GM12801 (cell line): Measurements from ENCODE around the gene PLCB1.

Experiments
- CTCF ChIP-seq: IDR thresholded peaks from one replicate; pipeline ENCODE4 v1.5.1; 2011; ENCODE audit warnings: control low read depth; ENCODE audit not compliant: insufficient read length; ENCODE audit errors: extremely low read depth

The PLCB1 gene

GRCh38 chr20:8389381-8390036 lies 257.4 kb downstream of the PLCB1 start:
- TF ChIP-seq CTCF, result no peak

DNA sequence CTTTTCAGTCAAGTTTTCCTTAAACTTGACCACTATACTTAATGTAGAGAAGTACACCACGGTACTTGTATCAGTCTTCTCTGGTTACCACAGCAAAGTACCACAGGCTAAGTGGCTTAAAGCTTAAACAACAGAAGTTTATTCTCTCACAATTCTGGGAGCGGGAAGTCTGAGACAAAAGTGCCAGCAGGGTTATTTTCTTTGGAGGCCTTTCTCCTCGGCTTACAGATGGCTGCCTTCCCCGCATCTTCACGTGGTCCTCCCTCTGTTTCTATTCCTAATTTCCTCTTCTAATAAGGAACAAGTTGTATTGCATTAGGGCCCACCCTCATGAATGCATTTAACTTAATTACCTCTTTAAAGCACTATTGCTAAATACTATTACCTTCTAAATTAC lies 258.0 kb downstream of the PLCB1 start:
- TF ChIP-seq CTCF, result no peak

DNA sequence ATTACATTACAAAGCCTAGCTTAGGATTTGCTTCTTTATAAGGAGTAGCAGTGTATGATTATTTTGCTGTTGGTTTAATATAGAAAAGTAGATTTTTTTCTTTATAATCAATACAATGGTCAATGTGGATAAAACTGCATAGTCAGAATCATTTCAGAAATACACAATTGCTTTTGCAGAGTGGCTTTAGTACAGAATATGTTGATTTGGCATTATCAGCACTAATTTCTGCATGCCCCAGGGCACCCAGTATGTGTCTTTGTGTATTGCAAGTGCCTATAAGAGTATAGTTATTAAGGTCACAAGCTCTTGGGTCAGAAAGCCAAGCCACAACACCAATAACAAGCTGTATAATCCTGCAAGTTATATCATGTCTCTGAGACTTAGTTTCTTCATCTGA lies 258.4 kb downstream of the PLCB1 start:
- TF ChIP-seq CTCF, result no peak

DNA sequence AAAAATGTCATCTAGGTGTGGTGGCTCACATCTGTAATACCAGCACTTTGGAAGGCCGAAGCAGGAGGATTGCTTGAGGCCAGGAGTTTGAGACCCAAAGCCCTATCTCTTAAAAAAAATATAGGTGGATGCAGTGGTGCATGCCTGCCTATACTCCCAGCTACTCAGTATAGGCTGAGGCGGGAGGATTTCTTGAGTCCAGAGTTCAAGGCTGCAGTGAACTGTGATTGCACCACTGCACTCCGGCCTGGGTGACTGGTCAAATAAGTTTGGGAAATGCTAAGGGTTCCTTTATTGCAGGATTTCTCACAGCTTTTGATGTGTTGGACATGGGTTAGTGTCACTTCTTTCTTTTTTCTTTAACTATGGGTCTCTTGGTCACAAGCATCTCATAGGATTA lies 261.3 kb downstream of the PLCB1 start:
- TF ChIP-seq CTCF, result no peak

GRCh38 chr20:8394308-8394945 lies 262.4 kb downstream of the PLCB1 start:
- no peak for TF ChIP-seq CTCF

GRCh38 chr20:8395956-8396355 lies 263.9 kb downstream of the PLCB1 start:
- TF ChIP-seq CTCF, result no peak

DNA sequence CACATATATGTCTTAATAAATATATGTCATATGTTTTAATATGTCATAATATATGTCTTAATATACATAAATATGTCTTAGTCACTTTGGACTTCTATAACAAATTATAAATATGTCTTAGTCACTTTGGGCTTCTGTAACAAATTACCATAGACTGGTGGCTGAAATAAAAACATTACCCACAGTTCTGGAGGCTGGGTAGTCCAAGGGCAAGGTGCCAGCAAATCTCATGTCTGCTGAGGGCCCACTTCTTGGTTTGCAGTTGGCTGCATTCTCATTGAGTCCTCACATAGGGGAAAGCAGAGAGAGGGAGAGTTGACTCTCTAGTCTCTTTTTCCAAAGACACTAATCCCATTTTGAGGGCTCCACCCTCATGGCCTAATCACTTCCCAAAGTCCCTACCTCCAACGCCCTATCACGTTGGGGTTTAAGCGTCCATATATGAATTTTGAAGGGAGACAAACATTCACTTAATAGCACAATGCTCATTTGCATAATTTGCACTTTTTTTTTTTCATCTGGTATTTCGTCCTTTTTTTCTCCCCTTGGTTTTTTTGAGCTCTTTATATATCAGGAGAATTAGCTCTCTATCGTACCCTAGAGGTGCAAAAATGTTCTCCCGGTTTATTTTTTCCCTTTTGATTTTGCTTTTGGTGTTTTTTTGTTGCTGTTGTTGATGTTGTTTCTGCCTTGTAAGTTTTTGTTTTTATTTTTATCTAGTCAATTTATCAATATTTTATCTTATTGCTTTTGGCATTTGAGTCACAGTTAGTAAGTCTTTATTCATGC lies 266.4 kb downstream of the PLCB1 start:
- no peak for TF ChIP-seq CTCF
